Thyroid gland (tissue), 4 donors: Measurements from ENCODE around the gene GPR137B. TPM values are rescaled to one million over a fixed set of nuclear protein-coding genes. Genes with fewer than 3 reads are reported as not detected.
"Not testable (repeated sequence)": the region's sequence is repeated elsewhere in the genome, so short reads cannot be mapped to it uniquely, and the experiment has no call there.

ENCODE experiments used
- DNase-seq, 2 donors: peaks; one replicate each; pipeline ENCODE4 v3.0.0-alpha.2; 2019
- H3K27ac ChIP-seq, 3 donors: fragments of 200-600 bp; sonication (generic); 1 replicate in 2 of 3; 2 replicates in 1 of 3; pipeline ENCODE4 v1.5.1; 2016 to 2019; ENCODE audit warnings: mild to moderate bottlenecking in 1 of 3, moderate library complexity in 1 of 3
- H3K27me3 ChIP-seq: fragments of 200-600 bp; sonication (generic); one replicate; pipeline ENCODE4 v1.5.1; 2019
- H3K36me3 ChIP-seq, 2 donors: fragments of 200-600 bp; sonication (generic); one replicate each; pipeline ENCODE4 v1.5.1; 2016 to 2019
- H3K4me1 ChIP-seq, 2 donors: fragments of 200-600 bp; sonication (generic); one replicate each; pipeline ENCODE4 v1.5.1; 2017 to 2019
- H3K4me3 ChIP-seq, 3 donors: fragments of 200-600 bp; sonication (generic); replicated peaks in 1 of 3; 1 replicate in 2 of 3; 2 replicates in 1 of 3; pipeline ENCODE4 v1.5.1; 2016; ENCODE audit warnings: mild to moderate bottlenecking in 1 of 3
- H3K9me3 ChIP-seq: fragments of 200-600 bp; sonication (generic); one replicate; pipeline ENCODE4 v1.5.1; 2017
- CTCF ChIP-seq, 6 experiments: fragments of 200-600 bp in 3 of 6; fragments of 450-650 bp in 3 of 6; sonication (generic) in 3 of 6; IDR thresholded peaks; one replicate each; pipeline ENCODE4 v1.5.1; 2016 to 2019; ENCODE audit warnings: antibody characterized with exemption in 6 of 6, mild to moderate bottlenecking in 2 of 6, inconsistent platforms in 1 of 6, moderate library complexity in 1 of 6
- POLR2A ChIP-seq, 2 donors: fragments of 450-650 bp; IDR thresholded peaks; one replicate each; pipeline ENCODE4 v1.6.1; 2017; ENCODE audit warnings: antibody characterized with exemption in 2 of 2, mild to moderate bottlenecking in 2 of 2, moderate library complexity in 1 of 2
- WGBS, 2 donors: methylation state at CpG; one replicate each; pipeline ENCODE4 v1.1.5; 2017; 5-methylcytosine and 5-hydroxymethylcytosine counted together
- intact Hi-C: fragments of 100-400 bp; cut with DNase I; formaldehyde crosslinking; loops from one replicate; pipeline ENCODE4 v1.15.1; 2023
- total RNA-seq, 4 donors: library from RNA; depleted of rRNA; stranded (reverse); fragments of >200 nt; gene quantifications; one replicate each; pipeline ENCODE4 v1.2.3, GENCODE V29; 2016

GPR137B gene
- total RNA-seq, 4 donors from 2014 or later, result 15.1 to 30.0 (median 15.6) TPM

- Histone ChIP-seq H3K27me3 (no peaks in the 10 kb centered on the region), H3K36me3 (no peaks in the 10 kb centered on the region), H3K9me3 (no peaks in the 10 kb centered on the region), H3K4me1 (no peaks in the 10 kb centered on the region), H3K4me3 (no peak overlapping the region), H3K27ac (no peak overlapping the region)
- no peak for TF ChIP-seq POLR2A (IDR thresholded peaks at IDR 0.05)
- TF ChIP-seq CTCF (IDR thresholded peaks at IDR 0.05), result no peak
- intact Hi-C loops, result no loop called here
- DNase-seq, result no peak
- WGBS, 2 donors, result 96 to 99% methylated on average over 3 of the region's 3 CpGs
Observed at GRCh38 chr1:236181059-236181458, 38.7 kb downstream of the GPR137B start.

GRCh38 chr1:236185687-236186086 lies 43.3 kb downstream of the GPR137B start:
- DNase-seq, result no peak
- Histone ChIP-seq H3K4me3 (no peak overlapping the region), H3K9me3 (no peaks in the 10 kb centered on the region), H3K36me3 (no peaks in the 10 kb centered on the region), H3K27ac (no peak overlapping the region), H3K4me1 (no peaks in the 10 kb centered on the region), H3K27me3 (no peaks in the 10 kb centered on the region)
- intact Hi-C loops, result no loop called here
- WGBS, 2 donors, result 91 to 96% methylated on average over 4 of the region's 4 CpGs
- TF ChIP-seq CTCF (IDR thresholded peaks at IDR 0.05), result no peak
- TF ChIP-seq POLR2A (IDR thresholded peaks at IDR 0.05), result no peak

- 95 to 98% methylated on average over 2 of the region's 2 CpGs for WGBS, 2 donors
- DNase-seq, H3K4me1 ChIP-seq, H3K27me3 ChIP-seq, H3K36me3 ChIP-seq, H3K9me3 ChIP-seq, H3K4me3 ChIP-seq, H3K27ac ChIP-seq, intact Hi-C loops: not testable (repeated sequence)
Observed at GRCh38 chr1:236186471-236186870, 44.1 kb downstream of the GPR137B start.

- H3K4me1 ChIP-seq, H3K4me3 ChIP-seq, intact Hi-C loops, H3K27me3 ChIP-seq, H3K36me3 ChIP-seq, H3K27ac ChIP-seq, DNase-seq, H3K9me3 ChIP-seq: not testable (repeated sequence)
- WGBS, 2 donors, result 84 to 86% methylated on average over 1 of the region's 1 CpG
Observed at GRCh38 chr1:236188084-236188483, 45.7 kb downstream of the GPR137B start.

- Histone ChIP-seq H3K27me3 (no peaks in the 10 kb centered on the region), H3K27ac (no peak overlapping the region), H3K9me3 (no peaks in the 10 kb centered on the region), H3K36me3 (no peaks in the 10 kb centered on the region), H3K4me3 (no peak overlapping the region), H3K4me1 (no peaks in the 10 kb centered on the region)
- intact Hi-C loops, result no loop called here
- DNase-seq, result no peak
- WGBS, 2 donors, result 86 to 98% methylated on average over 2 of the region's 2 CpGs
- TF ChIP-seq POLR2A (IDR thresholded peaks at IDR 0.05) (no peak), CTCF (IDR thresholded peaks at IDR 0.05) (no peak)
Observed at GRCh38 chr1:236193184-236193583, 50.8 kb downstream of the GPR137B start.

- TF ChIP-seq CTCF (IDR thresholded peaks at IDR 0.05), result no peak
- TF ChIP-seq POLR2A (IDR thresholded peaks at IDR 0.05), result no peak
- Histone ChIP-seq H3K9me3 (no peaks in the 10 kb centered on the region), H3K27ac (no peak overlapping the region), H3K4me1 (no peaks in the 10 kb centered on the region), H3K36me3 (no peaks in the 10 kb centered on the region), H3K4me3 (no peak overlapping the region), H3K27me3 (no peaks in the 10 kb centered on the region)
- DNase-seq, result no peak
- intact Hi-C loops, result no loop called here
Observed at GRCh38 chr1:236200925-236201324, 58.6 kb downstream of the GPR137B start.
